ENCODE measurements around the gene SLC13A1.

SLC13A1 gene

GRCh38 chr7:123070702-123071286 lies 129.0 kb downstream of the SLC13A1 start:
- DNase-seq (ENCODE audit: low read depth, low spot score): peak; percentile 38
- no peak overlapping the region for H3K4me3 ChIP-seq (ENCODE audit: low read length)

- DNase-seq (ENCODE audit: low read depth, low spot score): no peak
- H3K4me3 ChIP-seq (ENCODE audit: low read length): no peak overlapping the region
Observed at GRCh38 chr7:123067814-123068213, 132.0 kb downstream of the SLC13A1 start.
